GM19099 (cell line): ENCODE measurements around the gene EYA2.

ENCODE experiments used
- POLR2A ChIP-seq: IDR thresholded peaks from 3 replicates; pipeline ENCODE4 v1.6.1; 2011; ENCODE audit warnings: low read depth; ENCODE audit not compliant: insufficient read length; ENCODE audit errors: extremely low read depth

The EYA2 gene

GRCh38 chr20:47117773-47118172 lies 223.1 kb downstream of the EYA2 start:
- no peak for TF ChIP-seq POLR2A

GRCh38 chr20:47118206-47118605 lies 223.6 kb downstream of the EYA2 start:
- TF ChIP-seq POLR2A: no peak

GRCh38 chr20:47118641-47119040 lies 224.0 kb downstream of the EYA2 start:
- no peak for TF ChIP-seq POLR2A

GRCh38 chr20:47120346-47120936 lies 225.8 kb downstream of the EYA2 start:
- no peak for TF ChIP-seq POLR2A

GRCh38 chr20:47122560-47122959 lies 227.9 kb downstream of the EYA2 start:
- TF ChIP-seq POLR2A: no peak

GRCh38 chr20:47124181-47124717 lies 229.6 kb downstream of the EYA2 start:
- no peak for TF ChIP-seq POLR2A

GRCh38 chr20:47125508-47125757 lies 230.8 kb downstream of the EYA2 start:
- TF ChIP-seq POLR2A: no peak

- TF ChIP-seq POLR2A: no peak
Observed at GRCh38 chr20:47125758-47126591, 231.3 kb downstream of the EYA2 start.

- TF ChIP-seq POLR2A: no peak
Observed at GRCh38 chr20:47126709-47127108, 232.1 kb downstream of the EYA2 start.

GRCh38 chr20:47127546-47127945 lies 232.9 kb downstream of the EYA2 start:
- no peak for TF ChIP-seq POLR2A

GRCh38 chr20:47127999-47128398 lies 233.4 kb downstream of the EYA2 start:
- TF ChIP-seq POLR2A: no peak

- TF ChIP-seq POLR2A: no peak
Observed at GRCh38 chr20:47129306-47129705, 234.7 kb downstream of the EYA2 start.

- TF ChIP-seq POLR2A: no peak
Observed at GRCh38 chr20:47133809-47134456, 239.3 kb downstream of the EYA2 start.

- TF ChIP-seq POLR2A: no peak
Observed at GRCh38 chr20:47136782-47137181, 242.1 kb downstream of the EYA2 start.

- TF ChIP-seq POLR2A: no peak
Observed at GRCh38 chr20:47137231-47137870, 242.7 kb downstream of the EYA2 start.
